NCI-H460 (cell line): Measurements from ENCODE around the gene NRCAM. TPM values are rescaled to one million over a fixed set of nuclear protein-coding genes. Genes with fewer than 3 reads are reported as not detected.

Experiments
- DNase-seq: peaks from one replicate; pipeline ENCODE4 v3.0.0-alpha.2; 2016; ENCODE audit warnings: low read depth; ENCODE audit errors: extremely low read depth
- total RNA-seq: library from RNA; depleted of rRNA; stranded (reverse); fragments of >200 nt; shearing (Covaris generic); gene quantifications from 2 replicates; pipeline ENCODE4 v1.2.3, GENCODE V29; 2014

NRCAM gene
- total RNA-seq, 1 experiment from 2014 or later, result 158 TPM

- DNase-seq, result no peak
Measured at GRCh38 chr7:108430664-108431063, 25.6 kb downstream of the NRCAM start.

- DNase-seq, result no peak
Measured at GRCh38 chr7:108427766-108428165, 28.5 kb downstream of the NRCAM start.

GRCh38 chr7:108425714-108426275, 30.4 kb downstream of the NRCAM start:
- DNase-seq, result no peak

GRCh38 chr7:108424013-108424412, 32.2 kb downstream of the NRCAM start:
- DNase-seq, result no peak

- no peak for DNase-seq
Measured at GRCh38 chr7:108423089-108423989, 32.9 kb downstream of the NRCAM start.

GRCh38 chr7:108421720-108422331, 34.4 kb downstream of the NRCAM start:
- no peak for DNase-seq

- DNase-seq, result peak; percentile 97
Measured at GRCh38 chr7:108419961-108420908, 36.0 kb downstream of the NRCAM start.

- DNase-seq, result peak; percentile 85
Measured at GRCh38 chr7:108418946-108419345, 37.3 kb downstream of the NRCAM start.

- DNase-seq, result no peak
Measured at GRCh38 chr7:108417926-108418325, 38.3 kb downstream of the NRCAM start.

- DNase-seq, result no peak
Measured at GRCh38 chr7:108417144-108417543, 39.1 kb downstream of the NRCAM start.

- DNase-seq, result peak; percentile 77
Measured at GRCh38 chr7:108415821-108416536, 40.3 kb downstream of the NRCAM start.

- DNase-seq, result no peak
Measured at GRCh38 chr7:108415084-108415483, 41.2 kb downstream of the NRCAM start.

GRCh38 chr7:108413782-108414492, 42.3 kb downstream of the NRCAM start:
- DNase-seq, result peak; percentile 59

GRCh38 chr7:108413337-108413736, 42.9 kb downstream of the NRCAM start:
- DNase-seq, result no peak

- no peak for DNase-seq
Measured at GRCh38 chr7:108409146-108409545, 47.1 kb downstream of the NRCAM start.

- peak; percentile 61 for DNase-seq
Measured at GRCh38 chr7:108408296-108408991, 47.8 kb downstream of the NRCAM start.

- no peak for DNase-seq
Measured at GRCh38 chr7:108407676-108408075, 48.6 kb downstream of the NRCAM start.

- no peak for DNase-seq
Measured at GRCh38 chr7:108406222-108406890, 49.9 kb downstream of the NRCAM start.
